ENCODE measurements around the gene FAM114A1.

- TF ChIP-seq CTCF (IDR thresholded peaks at IDR 0.05), result no peak
- TF ChIP-seq POLR2A (IDR thresholded peaks at IDR 0.05), result no peak
- no peak for TF ChIP-seq EP300 (IDR thresholded peaks at IDR 0.05)
Observed at GRCh38 chr4:38920186-38920585, 52.6 kb downstream of the FAM114A1 start.

Measured in ovary (tissue), 3 donors.